Thyroid gland (tissue), 4 donors: Measurements from ENCODE around the gene METTL26.

Experiments
- CTCF ChIP-seq, 6 experiments: fragments of 200-600 bp in 3 of 6; fragments of 450-650 bp in 3 of 6; sonication (generic) in 3 of 6; IDR thresholded peaks; one replicate each; pipeline ENCODE4 v1.5.1; 2016 to 2019; ENCODE audit warnings: antibody characterized with exemption in 6 of 6, mild to moderate bottlenecking in 2 of 6, inconsistent platforms in 1 of 6, moderate library complexity in 1 of 6
- POLR2A ChIP-seq, 2 donors: fragments of 450-650 bp; IDR thresholded peaks; one replicate each; pipeline ENCODE4 v1.6.1; 2017; ENCODE audit warnings: antibody characterized with exemption in 2 of 2, mild to moderate bottlenecking in 2 of 2, moderate library complexity in 1 of 2

GRCh38 chr16:608019-608418 is 28.1 kb downstream of the METTL26 start:
- TF ChIP-seq CTCF (IDR thresholded peaks at IDR 0.05) (no peak), POLR2A (IDR thresholded peaks at IDR 0.05) (no peak)
